T-helper 1 cell treated with Interleukin-12 subunit alpha and Interleukin-12 subunit beta and Interleukin-4 antibody, amounts not matched to agents 30 ng/mL and 1 ng/mL, for 36 hours (primary cell): ENCODE measurements around the gene ACBD3. TPM values are rescaled to one million over a fixed set of nuclear protein-coding genes. Genes with fewer than 3 reads are reported as not detected.

ENCODE experiments used
- intact Hi-C: fragments of 100-400 bp; cut with micrococcal nuclease; formaldehyde crosslinking; loops from one replicate; pipeline ENCODE4 v1.15.1; 2024
- total RNA-seq: library from RNA; stranded (reverse); gene quantifications from 2 replicates; pipeline ENCODE4 v1.2.3, GENCODE V29; 2022

Gene ACBD3
- total RNA-seq, 1 donor from 2014 or later: 28.6 TPM

DNA sequence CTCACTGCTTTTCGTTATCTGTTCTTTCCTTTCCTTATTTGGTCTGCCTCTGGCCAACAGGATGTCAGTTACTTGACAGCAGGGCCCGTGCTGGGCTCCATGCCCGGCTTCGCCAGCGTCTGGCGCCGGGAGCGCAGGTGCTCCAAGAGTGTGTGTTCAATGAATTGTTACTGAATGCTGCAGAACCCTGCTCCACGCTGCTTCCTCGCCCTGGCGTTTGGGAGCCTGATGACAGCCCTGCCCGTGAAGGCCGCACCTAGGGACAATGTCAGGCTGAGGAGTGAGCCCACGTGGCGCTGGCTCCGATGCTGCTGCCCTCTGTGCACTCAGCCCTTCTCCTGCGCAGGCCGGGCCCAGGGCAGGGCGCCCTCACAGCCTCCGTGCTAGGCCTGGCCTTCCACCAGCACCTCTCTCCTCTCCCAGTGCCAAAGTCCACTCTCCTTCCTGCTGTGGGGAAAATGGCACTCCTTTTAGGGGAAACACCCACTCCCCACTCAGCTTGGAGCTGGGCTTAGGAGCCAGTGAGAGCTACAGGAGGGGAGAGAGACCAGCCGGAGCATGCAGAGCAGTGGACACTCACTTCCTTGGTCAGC lies 51.4 kb downstream of the ACBD3 start:
- intact Hi-C loops: no loop called here

DNA sequence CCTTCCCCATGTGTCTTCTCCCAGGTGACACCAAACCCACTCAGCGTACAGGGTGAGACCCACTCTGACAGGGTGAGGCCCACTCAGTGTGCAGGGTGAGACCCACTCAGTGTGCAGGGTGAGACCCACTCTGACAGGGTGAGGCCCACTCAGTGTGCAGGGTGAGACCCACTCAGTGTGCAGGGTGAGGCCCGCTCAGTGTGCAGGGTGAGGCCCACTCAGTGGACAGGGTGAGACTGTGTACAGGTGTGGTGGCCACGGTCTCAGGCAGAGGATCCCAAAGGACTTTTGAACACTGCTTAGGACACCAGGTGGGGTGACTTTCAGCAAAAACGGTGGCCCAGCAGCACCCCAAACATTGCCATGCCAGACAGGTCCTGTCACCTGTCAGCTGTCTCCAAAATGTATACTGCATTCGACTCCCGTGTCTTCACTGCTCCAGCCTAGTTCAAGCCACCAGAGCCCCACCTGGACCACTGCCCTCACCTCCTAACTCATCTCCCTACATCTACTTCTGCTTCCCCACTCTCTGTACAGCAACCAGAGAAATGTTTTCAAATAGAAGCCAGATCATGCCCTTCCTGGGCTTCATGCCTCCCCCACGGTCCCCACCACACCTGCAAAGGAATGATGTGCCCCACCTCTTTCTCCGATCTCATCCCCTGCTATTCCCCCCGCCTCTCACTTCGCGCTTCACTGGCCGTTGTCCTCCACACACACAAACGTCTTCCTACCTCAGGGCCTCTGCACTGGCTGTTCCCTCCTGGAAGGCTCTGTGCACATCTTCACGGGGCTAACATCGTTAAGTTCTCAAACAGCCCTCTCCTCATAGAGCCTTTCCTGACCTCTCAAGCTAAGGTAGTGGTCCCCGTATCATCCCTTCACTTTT lies 52.1 kb downstream of the ACBD3 start:
- intact Hi-C loops: no loop called here

DNA sequence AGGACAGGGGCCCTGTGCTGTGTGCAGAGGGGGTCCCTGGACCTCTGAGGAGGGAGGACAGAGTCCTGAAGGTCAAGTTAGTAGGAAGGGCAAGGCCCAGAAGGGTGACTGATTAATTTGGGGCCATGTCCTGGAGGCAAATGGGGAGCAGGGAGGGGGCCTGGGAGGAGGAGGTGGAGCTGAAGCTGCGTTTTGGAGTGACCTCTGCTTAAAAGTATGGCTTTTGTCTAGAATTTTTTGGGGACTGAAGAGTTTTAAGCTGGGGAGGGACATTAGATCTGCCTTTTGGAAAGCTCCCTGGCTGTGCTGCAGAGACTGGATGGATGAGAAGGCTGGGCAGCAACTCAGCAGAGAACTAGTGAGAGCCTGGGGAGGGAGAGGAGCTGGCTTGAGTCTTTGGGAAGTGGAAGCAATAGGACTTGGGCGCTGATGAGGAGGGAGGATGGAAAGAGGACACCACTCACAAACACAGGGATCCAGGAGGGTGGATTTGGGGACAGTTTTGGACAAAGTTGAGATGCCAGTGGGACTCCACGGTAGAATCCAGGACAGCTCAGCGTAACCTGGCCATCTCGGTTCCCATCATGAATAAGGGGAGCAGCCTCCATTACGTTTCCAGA lies 52.9 kb downstream of the ACBD3 start:
- intact Hi-C loops: no loop called here

DNA sequence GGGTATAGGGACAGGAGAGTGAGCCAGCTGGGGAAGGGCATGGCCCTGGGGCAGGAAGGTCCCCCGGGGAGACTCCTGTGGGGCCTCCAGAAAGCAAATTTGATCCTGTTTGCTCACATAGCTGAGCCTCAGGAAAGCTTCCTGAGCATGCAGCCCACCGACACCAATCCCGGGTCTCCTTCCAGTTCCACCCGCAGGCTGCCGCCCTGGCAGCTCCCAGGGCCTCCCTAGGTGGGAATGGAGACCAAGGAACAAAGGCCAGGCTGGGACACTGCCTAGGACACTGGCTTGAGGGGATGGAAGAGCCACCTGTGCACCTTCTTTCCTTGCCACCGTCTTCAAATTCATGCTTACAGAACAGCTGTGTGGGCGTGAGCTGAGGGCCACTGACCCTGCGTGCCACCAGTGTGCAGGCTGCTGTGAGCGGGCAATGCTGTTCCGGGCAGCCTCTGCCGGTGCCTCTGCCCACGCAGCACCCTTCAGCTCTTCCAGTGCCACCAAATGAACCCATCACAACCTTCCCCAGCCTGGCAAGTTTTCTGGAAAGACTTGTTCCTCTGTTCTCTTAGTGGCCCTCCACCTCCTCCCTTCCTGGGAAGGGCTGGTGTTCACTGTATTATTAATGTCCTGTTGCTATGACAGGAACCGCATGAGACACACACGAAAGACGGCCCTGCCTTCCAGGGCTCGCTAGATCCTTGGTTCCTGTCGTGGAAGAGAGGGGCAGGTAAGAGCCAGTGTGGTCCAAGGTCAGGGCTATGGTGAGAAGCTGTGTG lies 53.6 kb downstream of the ACBD3 start:
- intact Hi-C loops: no loop called here

DNA sequence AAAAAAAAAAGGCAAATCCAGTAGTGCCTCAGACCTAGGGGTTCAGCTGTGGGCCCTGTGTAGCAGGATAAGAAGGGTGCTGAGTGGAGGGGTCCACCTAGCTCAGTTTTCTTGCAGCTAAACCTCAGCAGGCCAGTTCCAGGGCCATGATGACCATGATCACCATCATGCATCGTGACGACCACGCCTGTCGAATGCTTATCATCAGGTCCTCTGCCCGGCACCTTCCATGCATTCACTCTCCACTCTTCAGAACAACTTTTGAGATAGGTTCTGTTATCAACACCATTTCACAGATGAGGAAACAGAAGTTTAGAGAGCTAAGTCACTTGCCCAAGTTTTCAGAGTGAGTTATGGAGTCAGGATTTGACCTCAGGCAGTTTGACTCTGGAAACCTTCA lies 54.9 kb downstream of the ACBD3 start:
- intact Hi-C loops: no loop called here

DNA sequence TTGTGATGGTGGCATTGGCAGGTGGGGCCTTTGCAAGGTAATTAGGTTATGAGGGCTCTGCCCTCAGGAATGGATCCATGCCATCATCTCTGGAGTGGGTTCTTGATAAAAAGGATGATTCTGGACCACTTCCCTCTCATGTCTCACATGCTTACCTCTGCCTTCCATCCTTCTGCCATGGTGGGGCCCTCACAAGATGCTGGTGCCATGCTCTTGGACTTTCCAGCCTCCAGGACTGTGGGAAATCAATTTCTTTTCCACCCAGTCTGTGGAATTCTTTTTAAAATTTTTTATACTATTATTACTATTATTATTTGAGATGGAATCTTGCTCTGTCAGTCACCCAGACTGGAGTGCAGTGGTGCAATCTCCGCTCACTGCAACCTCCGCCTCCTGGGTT lies 57.3 kb downstream of the ACBD3 start:
- intact Hi-C loops: loop anchor here (5.0 to 10.0 kb wide), 2 partner anchors 176 to 207 kb away; partner anchors contain the start of genes LIN9 and PYCR2

DNA sequence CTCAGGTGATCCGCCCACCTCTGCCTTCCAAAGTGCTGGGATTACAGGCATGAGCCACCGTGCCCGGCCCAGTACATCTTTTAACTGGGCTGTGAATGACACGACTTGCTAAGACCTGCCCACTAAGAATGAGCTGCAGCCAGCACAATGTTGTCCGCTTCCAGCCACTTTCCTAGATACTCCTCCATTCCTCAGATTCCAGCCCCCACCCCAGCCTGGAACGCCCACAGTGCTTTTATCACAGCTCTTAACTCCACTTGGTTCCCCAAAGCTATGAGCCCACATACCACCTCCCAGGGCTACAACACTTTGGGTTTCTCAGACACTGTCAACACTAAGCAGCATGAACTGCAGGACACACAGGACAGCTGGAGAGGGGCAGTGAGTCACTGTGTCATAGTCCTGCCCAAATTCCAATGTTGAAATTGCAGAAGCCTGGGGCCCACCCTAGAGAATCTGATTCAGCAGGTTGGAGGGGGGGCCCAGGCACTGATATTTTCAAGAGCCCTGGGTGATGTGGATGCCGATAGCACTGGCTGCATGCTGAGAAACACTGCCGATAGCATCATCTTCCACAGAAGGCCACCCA lies 58.0 kb downstream of the ACBD3 start:
- intact Hi-C loops: loop anchor here (5.0 to 10.0 kb wide), 2 partner anchors 176 to 206 kb away; partner anchors contain the start of genes LIN9 and PYCR2

DNA sequence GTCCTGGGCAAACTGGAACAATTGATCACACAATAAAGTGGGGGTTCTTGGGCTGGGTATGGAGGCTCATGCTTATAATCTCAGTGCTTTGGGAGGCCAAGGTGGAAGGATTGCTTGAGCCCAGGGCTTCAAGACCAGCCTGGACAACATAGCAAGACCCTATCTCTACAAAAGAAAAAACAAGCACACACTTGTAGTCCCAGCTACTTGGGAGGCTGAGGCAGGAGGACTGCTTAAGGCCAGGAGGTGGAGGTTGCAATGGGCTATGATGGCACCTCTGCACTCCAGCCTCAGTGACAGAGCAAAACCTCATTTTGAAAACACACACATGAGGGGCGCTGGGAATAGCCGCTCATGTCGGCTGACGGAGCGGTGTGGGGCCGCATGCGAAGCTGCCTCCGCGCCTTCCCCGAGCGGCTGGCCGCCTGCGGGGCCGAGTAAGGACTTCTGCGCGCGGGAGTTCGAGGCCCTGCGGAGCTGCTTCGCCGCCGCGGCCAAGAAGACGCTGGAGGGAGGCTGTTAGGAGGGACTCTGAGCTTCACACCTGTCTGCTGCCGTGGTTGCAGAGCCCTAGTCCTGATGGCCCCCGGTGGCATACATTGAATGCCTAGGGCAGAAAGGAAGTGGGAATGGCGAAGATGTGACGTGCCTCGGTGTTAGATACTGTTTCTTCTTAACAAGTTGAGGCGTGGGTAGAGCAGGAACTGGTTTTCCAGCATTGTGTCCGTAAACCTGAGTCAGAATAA lies 59.5 kb downstream of the ACBD3 start:
- intact Hi-C loops: loop anchor here (5.0 to 10.0 kb wide), 2 partner anchors 178 to 205 kb away; partner anchors contain the start of genes LIN9 and PYCR2

DNA sequence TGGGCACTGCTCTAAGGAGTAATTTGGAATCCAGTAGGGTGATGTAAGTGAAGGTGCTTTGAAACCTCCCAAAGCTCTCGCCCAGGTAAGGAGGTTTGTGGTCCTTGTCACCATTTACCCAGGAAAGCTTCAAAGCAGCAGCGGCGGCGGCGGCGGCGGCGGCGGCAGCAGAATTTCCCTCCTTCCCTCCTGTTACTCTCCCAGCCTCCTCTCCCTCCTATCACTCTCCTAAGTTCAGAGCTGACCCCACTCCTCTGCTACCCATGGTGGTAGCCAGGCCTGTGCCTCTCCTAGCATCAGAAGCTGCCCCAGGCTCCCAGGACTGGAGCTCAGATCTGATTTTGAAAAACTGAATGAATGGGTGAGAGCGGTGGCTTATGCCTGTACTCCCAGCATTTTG lies 60.7 kb downstream of the ACBD3 start:
- intact Hi-C loops: loop anchor here (1.0 to 10.0 kb wide), 7 partner anchors 33 to 482 kb away; partner anchors contain the start of genes LIN9 and PYCR2

DNA sequence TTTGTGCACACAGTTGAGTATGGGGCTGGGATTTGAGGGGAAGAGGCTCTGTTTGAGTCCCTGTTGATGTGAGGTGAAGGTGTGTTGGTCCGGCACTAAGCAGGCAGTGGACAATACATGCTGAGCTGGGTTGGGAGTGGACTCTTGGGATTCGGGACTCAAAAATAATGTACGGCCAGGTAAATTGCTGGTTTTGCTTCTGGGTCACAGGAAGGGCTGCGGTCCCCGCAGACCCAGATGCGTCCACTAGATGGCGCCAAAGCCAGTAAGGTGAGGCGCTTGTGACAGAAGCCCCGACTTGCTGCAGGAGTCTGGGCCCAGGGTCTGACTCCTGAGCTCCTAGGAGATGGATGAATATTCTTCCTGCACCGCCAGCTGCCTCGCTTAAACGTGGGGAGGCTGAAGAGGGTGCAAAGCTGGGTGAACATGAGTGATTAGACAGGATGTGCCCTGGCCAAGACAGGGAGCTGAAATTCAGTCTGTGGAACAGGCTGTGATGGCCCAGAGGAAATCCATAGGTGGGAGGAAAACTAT lies 61.4 kb downstream of the ACBD3 start:
- intact Hi-C loops: loop anchor here (1.0 to 10.0 kb wide), 7 partner anchors 34 to 483 kb away; partner anchors contain the start of genes LIN9 and PYCR2

DNA sequence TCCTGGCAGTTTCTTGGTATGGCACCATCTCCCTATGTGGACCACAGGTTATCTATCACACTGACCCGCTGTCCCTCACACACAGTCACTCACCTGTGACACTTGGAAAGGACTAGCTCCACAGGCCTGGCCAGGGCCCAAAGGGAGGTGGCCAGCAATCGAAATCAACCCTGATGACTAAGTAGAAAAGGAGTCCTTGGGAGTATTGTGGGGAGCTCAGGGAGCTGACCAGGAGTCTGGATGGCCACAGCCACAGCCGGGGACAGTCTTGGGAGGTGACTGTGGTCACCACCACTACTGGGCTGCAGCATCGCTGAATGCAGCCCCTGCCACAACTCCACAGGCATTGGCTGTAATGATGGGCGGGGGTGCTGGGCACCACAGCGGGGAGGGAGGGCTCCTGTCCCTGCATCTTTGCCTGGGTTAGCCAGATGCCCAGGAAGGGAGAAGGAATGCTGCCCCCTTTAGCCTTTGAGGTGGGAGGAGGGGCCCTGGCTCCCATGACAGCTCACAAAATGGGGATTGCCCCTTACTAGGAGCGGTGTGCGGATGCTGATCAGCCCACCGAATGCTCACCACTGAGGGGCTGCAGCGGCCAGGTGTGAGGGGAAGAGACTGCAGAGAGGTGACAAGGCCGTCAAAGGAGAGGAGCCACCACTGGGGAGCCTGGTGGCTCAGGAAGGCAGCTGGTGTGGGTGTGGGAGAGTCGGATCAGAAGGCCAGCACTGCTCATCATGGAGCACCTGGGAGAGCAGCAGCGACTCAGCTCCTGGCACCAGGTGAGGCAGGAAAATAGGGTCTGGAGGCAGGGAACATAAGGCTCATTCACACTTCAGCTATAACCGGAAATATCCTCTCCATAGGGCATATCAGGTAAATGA lies 62.7 kb downstream of the ACBD3 start:
- intact Hi-C loops: loop anchor here (2.0 to 10.0 kb wide), 6 partner anchors 35 to 697 kb away; partner anchors contain the start of genes ITPKB, LBR, LIN9 and SRP9

DNA sequence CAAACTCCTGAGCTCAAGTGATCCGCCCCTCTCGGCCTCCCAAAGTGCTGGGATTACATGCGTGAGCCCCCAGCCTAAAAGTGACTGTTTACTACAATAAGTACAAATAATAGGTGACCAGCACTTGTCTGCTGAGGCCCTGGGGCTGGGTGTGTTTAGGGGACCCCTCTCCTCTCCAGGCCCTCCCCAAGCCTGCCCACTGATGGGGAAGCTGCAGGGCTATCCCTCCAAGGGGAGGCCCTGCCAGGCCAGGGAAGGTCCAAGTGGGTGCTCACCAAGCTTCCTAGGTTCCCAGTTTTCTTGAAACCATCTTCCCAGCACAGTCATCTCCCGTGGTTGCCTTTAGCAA lies 63.4 kb downstream of the ACBD3 start:
- intact Hi-C loops: loop anchor here (2.0 to 10.0 kb wide), 5 partner anchors 182 to 696 kb away; partner anchors contain the start of genes ITPKB, LBR, LIN9 and SRP9

DNA sequence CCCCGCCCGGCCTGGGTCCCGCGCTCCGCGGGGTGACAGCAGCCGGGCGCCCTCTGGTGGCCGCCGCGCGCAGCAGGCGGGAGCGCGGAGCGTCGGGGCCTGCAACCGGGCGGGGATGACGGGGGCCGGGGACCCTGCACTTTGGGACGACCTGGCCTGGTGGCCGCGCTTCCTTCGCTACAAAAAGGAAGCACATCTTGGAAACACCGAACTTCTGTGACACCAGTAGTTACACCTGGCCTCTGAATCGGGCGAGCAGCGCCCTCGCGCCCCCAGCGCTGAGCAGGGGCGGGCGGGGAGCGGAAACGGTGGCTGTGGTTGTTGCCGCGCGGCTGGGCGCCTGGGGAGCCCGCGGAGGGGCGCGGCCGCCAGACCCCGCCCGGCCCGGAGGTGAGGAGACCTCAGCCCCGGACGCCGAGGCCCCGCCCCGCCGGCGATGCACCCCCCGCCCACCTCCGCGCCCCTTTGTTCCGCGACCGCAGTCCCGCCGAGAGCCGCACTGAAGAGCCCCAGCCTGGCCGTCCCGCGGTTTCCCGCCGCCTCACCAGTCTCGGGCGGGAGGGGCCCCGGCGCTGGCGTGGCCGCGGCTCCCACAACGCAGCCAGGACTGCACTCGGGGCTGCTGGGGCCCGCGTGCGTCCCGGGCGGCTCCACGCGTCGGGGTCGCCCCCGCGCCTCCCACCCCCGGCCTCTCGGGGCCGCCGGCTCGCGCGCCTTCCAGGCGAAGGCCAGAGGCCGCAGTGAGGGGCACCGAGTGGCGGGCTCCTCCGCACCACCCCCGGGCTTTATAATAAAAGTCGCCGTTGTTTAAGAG lies 64.7 kb downstream of the ACBD3 start:
- intact Hi-C loops: loop anchor here (1.0 to 10.0 kb wide), 11 partner anchors 12 to 694 kb away; partner anchors contain the start of genes ACBD3, ITPKB, LBR and LIN9

DNA sequence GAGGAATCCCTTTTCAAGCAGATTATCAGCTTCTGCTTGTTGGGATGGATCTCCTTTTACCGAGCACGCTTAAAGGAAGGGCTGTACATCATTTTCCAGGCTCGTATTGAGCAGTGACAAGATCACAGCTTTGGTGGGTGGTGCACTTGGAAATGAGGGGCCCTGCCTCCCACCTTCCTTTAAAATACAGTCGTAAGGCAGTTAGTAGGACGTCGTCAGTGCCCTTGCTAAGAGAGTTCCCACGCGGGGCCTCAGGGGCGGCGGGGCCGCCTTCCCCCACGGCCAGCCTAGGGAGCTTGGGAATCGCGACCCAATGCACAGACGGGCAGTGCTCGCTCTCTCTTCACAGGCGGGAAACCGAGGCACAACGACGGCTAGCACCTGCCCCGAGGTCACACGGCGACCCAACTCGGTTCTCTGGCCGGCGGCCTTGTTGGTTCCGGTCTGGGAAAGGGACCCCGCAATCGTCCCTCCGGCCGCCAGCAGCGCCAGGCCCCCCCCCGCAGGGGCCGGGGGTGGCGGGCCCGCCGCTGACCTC lies 65.4 kb downstream of the ACBD3 start:
- intact Hi-C loops: loop anchor here (1.0 to 10.0 kb wide), 9 partner anchors 12 to 694 kb away; partner anchors contain the start of genes ITPKB, LBR, LIN9 and SDE2

DNA sequence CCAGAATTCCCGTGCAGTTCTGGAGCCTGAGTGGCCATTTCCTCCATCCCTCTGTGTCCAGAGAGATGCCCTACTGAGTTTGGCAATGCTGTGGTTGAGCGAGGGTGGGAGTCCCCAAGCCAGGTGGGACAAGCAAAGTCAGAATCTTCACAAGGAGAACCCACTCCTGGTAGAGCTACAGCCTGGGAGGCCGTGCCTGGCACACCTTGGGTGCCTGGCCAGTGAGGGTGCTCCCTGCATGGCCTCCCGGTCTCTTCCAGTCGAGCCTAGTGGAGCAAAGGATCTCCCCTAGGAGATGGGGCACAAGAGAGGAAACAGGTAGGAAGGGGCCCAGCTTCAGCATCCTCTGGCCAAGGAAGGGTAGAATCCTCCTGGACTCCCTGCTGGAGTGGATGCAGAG lies 66.1 kb downstream of the ACBD3 start:
- intact Hi-C loops: loop anchor here (5.0 to 10.0 kb wide), 4 partner anchors 184 to 693 kb away; partner anchors contain the start of genes ITPKB, LBR, LIN9 and SRP9

DNA sequence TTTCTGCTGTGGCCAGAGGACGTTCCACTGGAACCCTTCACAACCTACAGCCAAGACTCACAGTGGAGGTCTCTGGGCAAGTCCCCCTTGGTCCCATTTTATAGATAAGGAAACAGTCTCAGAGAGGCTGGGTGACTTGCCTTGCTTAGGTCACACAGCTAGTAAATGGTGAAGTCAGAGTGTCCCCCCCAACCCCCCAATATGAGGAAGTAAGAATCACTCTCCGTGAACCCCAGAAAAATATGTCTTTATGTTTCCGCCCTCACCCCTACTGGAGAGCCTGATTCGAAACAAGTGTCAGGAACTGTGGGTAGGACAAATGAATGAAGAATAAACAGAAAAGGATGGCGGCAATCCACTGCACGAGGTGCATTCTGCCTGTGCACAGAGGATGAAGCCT lies 67.4 kb downstream of the ACBD3 start:
- intact Hi-C loops: no loop called here

DNA sequence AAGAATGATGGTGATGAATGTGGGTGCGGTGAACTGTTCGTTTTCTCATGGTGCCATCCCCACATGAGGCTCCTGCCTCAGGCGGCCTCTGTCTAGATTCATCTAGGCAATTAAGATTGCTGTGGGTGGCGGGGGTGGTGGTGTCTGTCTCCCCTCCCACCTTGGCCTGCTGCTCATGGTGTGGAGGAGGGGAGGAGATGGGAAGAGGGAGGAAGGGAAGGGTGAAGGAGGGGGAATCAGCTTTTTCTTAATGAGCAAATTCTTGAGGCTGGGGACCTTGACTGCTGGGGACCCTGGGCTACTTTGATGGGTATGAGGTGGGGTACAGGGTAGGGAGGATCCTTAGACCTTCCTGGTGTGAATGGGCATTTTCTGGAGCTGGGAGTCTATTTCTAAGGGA lies 68.2 kb downstream of the ACBD3 start:
- intact Hi-C loops: no loop called here
